Breast epithelium (tissue), 3 donors: ENCODE data around the gene CAGE1.

Experiments used
- CTCF ChIP-seq, 3 donors: fragments of 450-650 bp; IDR thresholded peaks; one replicate each; pipeline ENCODE4 v1.5.1; 2016 to 2017; ENCODE audit warnings: antibody characterized with exemption in 3 of 3, mild to moderate bottlenecking in 3 of 3, moderate library complexity in 3 of 3
- POLR2AphosphoS5 ChIP-seq, 3 donors: sonication (generic); formaldehyde crosslinking; IDR thresholded peaks; one replicate each; pipeline ENCODE4 v1.6.1; 2017; ENCODE audit warnings: antibody characterized with exemption in 3 of 3

- no peak for TF ChIP-seq CTCF (IDR thresholded peaks at IDR 0.05)
- TF ChIP-seq POLR2AphosphoS5 (IDR thresholded peaks at IDR 0.05) = no peak
These were observed 61.3 kb downstream of the CAGE1 start for GRCh38 chr6:7328243-7328642.
